Measurements from ENCODE around the gene CTAGE6.
"Not testable (repeated sequence)": the region's sequence is repeated elsewhere in the genome, so short reads cannot be mapped to it uniquely, and the experiment has no call there.

DNA sequence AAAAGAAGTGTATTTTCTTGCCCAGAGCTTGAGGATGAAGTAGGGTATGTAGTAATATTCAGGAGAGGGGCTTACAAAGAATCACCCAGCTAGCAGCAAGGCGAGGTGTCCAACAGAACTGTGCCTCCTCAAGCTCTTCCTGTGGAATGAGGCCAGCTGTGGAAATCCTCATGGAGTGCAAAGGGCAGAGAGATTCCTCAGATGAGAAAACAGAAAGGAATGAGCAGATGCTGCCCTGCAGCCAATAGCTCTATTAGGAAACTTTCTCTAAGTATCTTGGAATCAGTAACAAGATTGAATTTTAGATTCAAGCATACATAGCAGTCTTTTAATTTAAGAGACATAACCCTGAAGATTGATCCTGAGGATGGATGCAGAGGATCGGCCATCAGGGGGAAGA lies 38.2 kb upstream of the CTAGE6 start:
- TF ChIP-seq FOXM1 (IDR thresholded peaks at IDR 0.05; ENCODE audit: borderline replicate concordance); BHLHE40 (IDR thresholded peaks at IDR 0.05; ENCODE audit: borderline replicate concordance); SP1 (IDR thresholded peaks at IDR 0.05); ELF4 (IDR thresholded peaks at IDR 0.05); PKNOX1 (IDR thresholded peaks at IDR 0.05); ARNT (IDR thresholded peaks at IDR 0.05); TARDBP (IDR thresholded peaks at IDR 0.05); FOXK2 (IDR thresholded peaks at IDR 0.05); ZNF384 (IDR thresholded peaks at IDR 0.05): not testable (repeated sequence)
